ENCODE results near the gene TMEM182.

The TMEM182 gene

GRCh38 chr2:102761763-102762162, at the start of gene TMEM182:
TSS of gene TMEM182 (plus strand) at chr2:102762031. CDS start at chr2:102762218, 187 bp downstream.
- peak; percentile 51 for DNase-seq

- no peak for DNase-seq
These were observed 44.4 kb upstream of the TMEM182 start for GRCh38 chr2:102717308-102718018.

- no peak for DNase-seq
These were observed 43.2 kb upstream of the TMEM182 start for GRCh38 chr2:102718387-102719316.

GRCh38 chr2:102724016-102724490, 37.8 kb upstream of the TMEM182 start:
- DNase-seq = no peak

GRCh38 chr2:102724553-102724952, 37.3 kb upstream of the TMEM182 start:
- no peak for DNase-seq

GRCh38 chr2:102726128-102727087, 35.4 kb upstream of the TMEM182 start:
- no peak for DNase-seq

GRCh38 chr2:102735416-102736109, 26.3 kb upstream of the TMEM182 start:
- DNase-seq = no peak

GRCh38 chr2:102736110-102736409, 25.8 kb upstream of the TMEM182 start:
- no peak for DNase-seq

GRCh38 chr2:102736410-102737409, 25.1 kb upstream of the TMEM182 start:
- DNase-seq = peak; percentile 88

- no peak for DNase-seq
These were observed 24.4 kb upstream of the TMEM182 start for GRCh38 chr2:102737431-102737830.

GRCh38 chr2:102743259-102743658, 18.6 kb upstream of the TMEM182 start:
- DNase-seq = no peak

GRCh38 chr2:102748107-102748506, 13.7 kb upstream of the TMEM182 start:
- DNase-seq = no peak

GRCh38 chr2:102749938-102750337, 11.9 kb upstream of the TMEM182 start:
- no peak for DNase-seq

- DNase-seq = no peak
These were observed 8.2 kb upstream of the TMEM182 start for GRCh38 chr2:102753563-102754159.

GRCh38 chr2:102754456-102755145, 7.2 kb upstream of the TMEM182 start:
- DNase-seq = no peak

- DNase-seq = no peak
These were observed 6.5 kb upstream of the TMEM182 start for GRCh38 chr2:102755284-102755683.

- DNase-seq = no peak
These were observed 3.4 kb upstream of the TMEM182 start for GRCh38 chr2:102758439-102758838.

- DNase-seq = no peak
These were observed 2.3 kb downstream of the TMEM182 start for GRCh38 chr2:102764083-102764482.

- no peak for DNase-seq
These were observed 3.2 kb downstream of the TMEM182 start for GRCh38 chr2:102765061-102765460.

GRCh38 chr2:102768253-102768652, 6.4 kb downstream of the TMEM182 start:
- no peak for DNase-seq
